ENCODE results near the gene GPR152. TPM values are rescaled to one million over a fixed set of nuclear protein-coding genes. Genes with fewer than 3 reads are reported as not detected.
"Not testable (repeated sequence)": the region's sequence is repeated elsewhere in the genome, so short reads cannot be mapped to it uniquely, and the experiment has no call there.

The GPR152 gene
- total RNA-seq, 2 experiments from 2014 or later, result not detected

- H3K36me3 Mint-ChIP-seq (ENCODE audit: low read depth), result no peaks in the 10 kb centered on the region
- POLR2A ChIA-PET, result interaction anchor here (0.7 to 8.5 kb wide), 11 partner anchors 13 to 195 kb away, joined by 3 to 131 read pairs (median 10); partner anchors contain the start of genes AIP, CORO1B, PPP1CA and PTPRCAP
- Histone ChIP-seq H3K27ac (ENCODE audit: low read depth in 1 of 2, low read length in 2 of 2) (peak overlapping the region; percentile 5 to 17), H3K27me3 (ENCODE audit: control insufficient read depth in 1 of 2, insufficient read depth in 2 of 2, low read length in 2 of 2) (no peaks in the 10 kb centered on the region), H3K36me3 (ENCODE audit: insufficient read depth, low read length) (peaks cover 6% of the 10 kb centered on the region), H3K4me3 (ENCODE audit: low read length) (no peak overlapping the region), H3K9me3 (ENCODE audit: control insufficient read depth in 1 of 2, insufficient read depth in 1 of 2, low read length in 2 of 2) (no peaks in the 10 kb centered on the region), H3K4me1 (ENCODE audit: insufficient read depth, low read length) (peaks cover 61% of the 10 kb centered on the region)
- no peak for ATAC-seq (ENCODE audit: poor library complexity)
- intact Hi-C loops (cut with DNase I, micrococcal nuclease), result loop anchor here in 1 of 2 experiments (5.0 kb wide), 1 partner anchor 49 kb away; the partner anchor contains the start of gene CARNS1
- no peaks in the 10 kb centered on the region for H3K27me3 Mint-ChIP-seq
- peaks cover 43% of the 10 kb centered on the region for H3K4me1 Mint-ChIP-seq (ENCODE audit: low read depth)
- peak in 1 of 14 experiments; percentile 17 for DNase-seq
- H3K4me3 Mint-ChIP-seq, result peak overlapping the region; percentile 54
- CTCF ChIA-PET, result interaction anchor here (1.6 kb wide), 1 partner anchor 84 kb away, joined by 6 read pairs; no protein-coding TSS in a partner anchor
- no peak for TF ChIP-seq CTCF (IDR thresholded peaks at IDR 0.05)
- peak overlapping the region; percentile 88 for H3K27ac Mint-ChIP-seq
- no peaks in the 10 kb centered on the region for H3K9me3 Mint-ChIP-seq
Measured at GRCh38 chr11:67466367-67466766, 13.8 kb upstream of the GPR152 start.

GRCh38 chr11:67465530-67465929, 13.0 kb upstream of the GPR152 start:
- ChIA-PET CTCF (interaction anchor here (0.7 to 1.6 kb wide), 4 partner anchors 17 to 83 kb away, joined by 3 to 6 read pairs (median 4); partner anchors contain the start of gene AIP), POLR2A (interaction anchor here (0.7 to 8.5 kb wide), 16 partner anchors 13 to 194 kb away, joined by 3 to 131 read pairs (median 8); partner anchors contain the start of genes AIP, CORO1B, PPP1CA and PTPRCAP)
- intact Hi-C loops (cut with DNase I, micrococcal nuclease), result loop anchor here (2.0 to 5.0 kb wide), 2 partner anchors 19 to 48 kb away; partner anchors contain the start of gene CARNS1 (in 1 of the 2)
- H3K4me3 Mint-ChIP-seq, result peak overlapping the region; percentile 89
- peak overlapping the region; percentile 81 for H3K4me3 ChIP-seq (ENCODE audit: low read length)
- peaks cover 61% of the 10 kb centered on the region for H3K4me1 ChIP-seq (ENCODE audit: insufficient read depth, low read length)
- not testable (repeated sequence) for H3K9me3 Mint-ChIP-seq; H3K27me3 Mint-ChIP-seq; H3K36me3 ChIP-seq (ENCODE audit: insufficient read depth, low read length); H3K27me3 ChIP-seq (ENCODE audit: control insufficient read depth in 1 of 2, insufficient read depth in 2 of 2, low read length in 2 of 2); ATAC-seq (ENCODE audit: poor library complexity); H3K9me3 ChIP-seq (ENCODE audit: control insufficient read depth in 1 of 2, insufficient read depth in 1 of 2, low read length in 2 of 2); H3K36me3 Mint-ChIP-seq (ENCODE audit: low read depth)
- DNase-seq, result peak in 1 of 14 experiments; percentile 25
- H3K27ac ChIP-seq (ENCODE audit: low read depth in 1 of 2, low read length in 2 of 2), result peak overlapping the region; percentile 87 to 89
- H3K4me1 Mint-ChIP-seq (ENCODE audit: low read depth), result peaks cover 43% of the 10 kb centered on the region
- peak overlapping the region; percentile 93 for H3K27ac Mint-ChIP-seq

GRCh38 chr11:67465189-67465510, 12.6 kb upstream of the GPR152 start:
- no peaks in the 10 kb centered on the region for H3K36me3 Mint-ChIP-seq (ENCODE audit: low read depth)
- H3K27ac Mint-ChIP-seq, result peak overlapping the region; percentile 93
- Histone ChIP-seq H3K27ac (ENCODE audit: low read depth in 1 of 2, low read length in 2 of 2) (peak overlapping the region; percentile 87 to 89), H3K4me3 (ENCODE audit: low read length) (peak overlapping the region; percentile 81), H3K36me3 (ENCODE audit: insufficient read depth, low read length) (peaks cover 6% of the 10 kb centered on the region), H3K27me3 (ENCODE audit: control insufficient read depth in 1 of 2, insufficient read depth in 2 of 2, low read length in 2 of 2) (no peaks in the 10 kb centered on the region), H3K9me3 (ENCODE audit: control insufficient read depth in 1 of 2, insufficient read depth in 1 of 2, low read length in 2 of 2) (no peaks in the 10 kb centered on the region), H3K4me1 (ENCODE audit: insufficient read depth, low read length) (peaks cover 61% of the 10 kb centered on the region)
- TF ChIP-seq CTCF (IDR thresholded peaks at IDR 0.05), result no peak
- H3K9me3 Mint-ChIP-seq, result no peaks in the 10 kb centered on the region
- intact Hi-C loops (cut with DNase I, micrococcal nuclease), result loop anchor here (2.0 to 5.0 kb wide), 2 partner anchors 18 to 48 kb away; partner anchors contain the start of gene CARNS1 (in 1 of the 2)
- DNase-seq (no peak), ATAC-seq (ENCODE audit: poor library complexity) (peak; percentile 6)
- no peaks in the 10 kb centered on the region for H3K27me3 Mint-ChIP-seq
- POLR2A ChIA-PET, result interaction anchor here (0.7 to 8.5 kb wide), 16 partner anchors 14 to 193 kb away, joined by 3 to 131 read pairs (median 8); partner anchors contain the start of genes AIP, CORO1B, POLD4 and PPP1CA
- peaks cover 44% of the 10 kb centered on the region for H3K4me1 Mint-ChIP-seq (ENCODE audit: low read depth)
- CTCF ChIA-PET, result interaction anchor here (0.7 to 1.1 kb wide), 3 partner anchors 18 to 68 kb away, joined by 3 to 4 read pairs (median 4); partner anchors contain the start of gene AIP
- peak overlapping the region; percentile 89 for H3K4me3 Mint-ChIP-seq
